HepG2 (cell line): ENCODE measurements around the gene ARFIP1. TPM values are rescaled to one million over a fixed set of nuclear protein-coding genes. Genes with fewer than 3 reads are reported as not detected.

Experiments used
- ATAC-seq: fragments of 200-7000 bp; cut with Tn5 transposase; 3 replicates; pipeline ENCODE4 v1.9.1; 2020; ENCODE audit warnings: mild to moderate bottlenecking, moderate library complexity
- BruUV-seq: library from RNA; stranded (reverse); fragments of 400-500 nt; replicated peaks from 2 replicates; lab custom pipeline; 2021; lab: Mats Ljungman, UMichigan
- CTCF ChIA-PET: fragments of 300-600 bp; formaldehyde crosslinking; extraction: SDS; loops from one replicate; lab custom pipeline; 2021; ENCODE audit warnings: low total read pairs, inconsistent platforms, low intra/inter-chr PET ratio; lab: Yijun Ruan, JAX
- POLR2A ChIA-PET: fragments of 350-600 bp; sonication (Branson Sonifier 250); formaldehyde crosslinking; loops from one replicate; lab custom pipeline; 2020; ENCODE audit warnings: antibody characterized with exemption, inconsistent platforms; lab: Yijun Ruan, JAX
- DNase-seq: peaks from one replicate; pipeline ENCODE4 v3.0.0-alpha.2; 2015; ENCODE audit warnings: low spot score
- FAIRE-seq: peaks from 3 replicates; lab custom pipeline; 2011; peaks lifted over from hg19 to GRCh38; lab: Jason Lieb, UNC
- H2AFZ ChIP-seq: one replicate; pipeline ENCODE4 v1.6.1; 2011; ENCODE audit warnings: low read length, inconsistent platforms
- H3K27ac ChIP-seq: fragments of 300-600 bp; 3 replicates; pipeline ENCODE4 v1.8.0; 2011; ENCODE audit warnings: mixed run types, mild to moderate bottlenecking, mixed read lengths, low read length, inconsistent platforms; ENCODE audit not compliant: insufficient read depth; ENCODE audit errors: extremely low read length
- H3K27me3 ChIP-seq, 2 experiments: fragments of 200-600 bp in 1 of 2; 2 replicates in 1 of 2; 3 replicates in 1 of 2; pipeline versions ENCODE4 v1.6.0 to v1.8.0; 2011; ENCODE audit warnings: low read length in 2 of 2, mild to moderate bottlenecking in 2 of 2, moderate library complexity in 2 of 2, inconsistent platforms in 1 of 2; ENCODE audit not compliant: insufficient read depth in 2 of 2, control insufficient read depth in 1 of 2
- H3K36me3 ChIP-seq, 2 experiments: fragments of 200-600 bp in 1 of 2; replicated peaks in 1 of 2; 2 replicates in 1 of 2; 3 replicates in 1 of 2; pipeline versions ENCODE4 v1.5.1 to v1.8.0; 2011; ENCODE audit warnings: low read length in 2 of 2, inconsistent platforms in 1 of 2; ENCODE audit not compliant: insufficient read depth in 2 of 2, control insufficient read depth in 1 of 2
- H3K4me1 ChIP-seq: 2 replicates; pipeline ENCODE4 v1.5.1; 2012; ENCODE audit warnings: low read length, inconsistent platforms; ENCODE audit not compliant: insufficient read depth
- H3K4me2 ChIP-seq: 2 replicates; pipeline ENCODE4 v1.6.0; 2011; ENCODE audit warnings: low read depth, low read length, inconsistent platforms
- H3K4me3 ChIP-seq, 3 experiments: fragments of 200-600 bp in 1 of 3; sonication (generic), shearing (Covaris generic) in 1 of 3; replicated peaks in 1 of 3; 2 replicates each; pipeline ENCODE4 v1.5.1; 2011 to 2016; ENCODE audit warnings: low read length in 3 of 3, inconsistent platforms in 2 of 3, low read depth in 2 of 3, mild to moderate bottlenecking in 2 of 3, control low read depth in 1 of 3, mixed read lengths in 1 of 3; ENCODE audit not compliant: insufficient read depth in 1 of 3
- H3K79me2 ChIP-seq: one replicate; pipeline ENCODE4 v1.6.1; 2011; ENCODE audit warnings: low read length, inconsistent platforms; ENCODE audit not compliant: insufficient read depth
- H3K9ac ChIP-seq: 2 replicates; pipeline ENCODE4 v1.6.0; 2011; ENCODE audit warnings: mild to moderate bottlenecking, low read depth, low read length, inconsistent platforms; ENCODE audit not compliant: insufficient read depth
- H3K9me3 ChIP-seq: 2 replicates; pipeline ENCODE4 v1.5.1; 2012; ENCODE audit warnings: mild to moderate bottlenecking, low read length
- H4K20me1 ChIP-seq: 2 replicates; pipeline ENCODE4 v1.6.0; 2011; ENCODE audit warnings: inconsistent platforms, mild to moderate bottlenecking, low read length, moderate library complexity; ENCODE audit not compliant: insufficient read depth
- BCL3 ChIP-seq: sonication (generic); formaldehyde crosslinking; IDR thresholded peaks from 2 replicates; pipeline ENCODE4 v1.5.1; 2020; ENCODE audit warnings: mild to moderate bottlenecking, missing genetic modification reagents, moderate library complexity
- FOXA3 ChIP-seq: IDR thresholded peaks from 2 replicates; pipeline ENCODE4 v1.6.1; 2016; ENCODE audit warnings: missing genetic modification reagents, missing compliant biosample characterization
- FOXP1 ChIP-seq, 2 experiments: fragments of 450-650 bp in 1 of 2; IDR thresholded peaks; 2 replicates each; pipeline ENCODE4 v1.6.1; 2017 to 2018; ENCODE audit warnings: antibody characterized with exemption in 1 of 2
- HES4 ChIP-seq: sonication (generic); formaldehyde crosslinking; IDR thresholded peaks from 2 replicates; pipeline ENCODE4 v1.9.0; 2021; ENCODE audit warnings: mild to moderate bottlenecking, missing genetic modification reagents, borderline replicate concordance
- IKZF1 ChIP-seq: fragments of 450-650 bp; IDR thresholded peaks from 2 replicates; pipeline ENCODE4 v1.7.1; 2016
- RARA ChIP-seq: IDR thresholded peaks from 2 replicates; pipeline ENCODE4 v1.6.1; 2016; ENCODE audit warnings: missing genetic modification reagents, missing compliant biosample characterization
- TEAD3 ChIP-seq: optimal IDR thresholded peaks from 2 replicates; pipeline ENCODE3; 2016; ENCODE audit warnings: borderline replicate concordance
- ZNF282 ChIP-seq: fragments of 450-650 bp; IDR thresholded peaks from 2 replicates; pipeline ENCODE4 v1.6.1; 2018; ENCODE audit not compliant: partially characterized antibody
- ZNF362 ChIP-seq: sonication (generic); formaldehyde crosslinking; IDR thresholded peaks from 2 replicates; pipeline ENCODE4 v1.4.0; 2020; ENCODE audit warnings: missing genetic modification reagents, mild to moderate bottlenecking, borderline replicate concordance
- ZNF484 ChIP-seq: sonication (generic); formaldehyde crosslinking; IDR thresholded peaks from 2 replicates; pipeline ENCODE4 v1.5.1; 2020; ENCODE audit warnings: mild to moderate bottlenecking, low read depth, missing genetic modification reagents, borderline replicate concordance
- ZNF576 ChIP-seq: sonication (generic); formaldehyde crosslinking; IDR thresholded peaks from 2 replicates; pipeline ENCODE4 v1.4.0; 2020; ENCODE audit warnings: mild to moderate bottlenecking, missing genetic modification reagents
- ZNF580 ChIP-seq: IDR thresholded peaks from 2 replicates; pipeline ENCODE4 v1.6.1; 2016; ENCODE audit warnings: low read depth, borderline replicate concordance
- ZNF687 ChIP-seq: sonication (generic); formaldehyde crosslinking; IDR thresholded peaks from 2 replicates; pipeline ENCODE4 v1.5.1; 2020; ENCODE audit warnings: mild to moderate bottlenecking, missing genetic modification reagents, moderate library complexity
- ZNF7 ChIP-seq: IDR thresholded peaks from 2 replicates; pipeline ENCODE4 v1.6.1; 2016; ENCODE audit warnings: missing biosample characterization, missing genetic modification reagents
- WGBS: methylation state at CpG from one replicate; pipeline ENCODE4 v1.1.6; 2017; ENCODE audit warnings: low lambda C conversion rate; 5-methylcytosine and 5-hydroxymethylcytosine counted together
- in situ Hi-C: cut with HindIII; loops from 2 replicates; pipeline ENCODE4 v1.10.0; 2017; ENCODE audit warnings: low pct_unique_long_range_greater_than_20kb; ENCODE audit not compliant: extremely low pct_ligation_motif_present
- intact Hi-C: fragments of 100-400 bp; cut with micrococcal nuclease; formaldehyde crosslinking; loops from one replicate; pipeline ENCODE4 v1.10.0; 2022; ENCODE audit not compliant: unreplicated experiment
- polyA plus RNA-seq, 8 experiments: library from polyadenylated mRNA; depleted of rRNA in 3 of 8; stranded (reverse) in 7 of 8; unstranded in 1 of 8; fragments of >200 nt; fragmentation: Illumina TruSeq in 4 of 8; extraction: Trizol in 4 of 8; gene quantifications; 2 replicates each; pipeline versions ENCODE4 v1.2.1 to v1.2.3, GENCODE V29; 2011 to 2016; ENCODE audit warnings: low read depth in 4 of 8, missing spikeins in 1 of 8, mixed read lengths in 1 of 8; ENCODE audit not compliant: insufficient read depth in 1 of 8
- total RNA-seq, 5 experiments: library from RNA; depleted of rRNA; stranded (reverse); fragments of >200 nt; fragmentation: Illumina TruSeq; extraction: Trizol; gene quantifications; 2 replicates each; pipeline ENCODE4 v1.2.3, GENCODE V29; 2016; ENCODE audit warnings: low read depth in 1 of 5

Gene ARFIP1
- total and polyA plus RNA-seq, 2 of the 13 experiments (the other 11 are each of a cell fraction or from before 2014, with no cell fraction given), result 9.9 to 27.7 TPM

GRCh38 chr4:152956650-152957436, 177.1 kb downstream of the ARFIP1 start:
- Histone ChIP-seq H3K9me3 (no peaks in the 10 kb centered on the region), H3K36me3 (no peaks in the 10 kb centered on the region), H3K9ac (no peak overlapping the region), H3K4me2 (peak overlapping the region; percentile 59), H3K27me3 (no peaks in the 10 kb centered on the region), H3K27ac (no peak overlapping the region), H4K20me1 (no peaks in the 10 kb centered on the region), H3K4me3 (peak overlapping the region in 1 of 3 experiments; percentile 36; a peak in 2 of 6 replicates), H2AFZ (no peak overlapping the region), H3K4me1 (peaks cover 38% of the 10 kb centered on the region), H3K79me2 (no peaks in the 10 kb centered on the region)
- ATAC-seq (peak; percentile 72), FAIRE-seq (no peak), DNase-seq (peak; percentile 18)
- WGBS, result 56% methylated on average over 9 of the region's 12 CpGs
- in situ Hi-C loops (no loop called here), intact Hi-C loops (loop anchor here (10.0 kb wide), 2 partner anchors 128 to 182 kb away; partner anchors contain the start of genes ARFIP1 and TIGD4)
- POLR2A ChIA-PET, result interaction anchor here (1.5 kb wide), 1 partner anchor 82 kb away, joined by 3 read pairs; no protein-coding TSS in a partner anchor
- CTCF ChIA-PET, result no interaction called here
- no TSS peak for BruUV-seq
- TF ChIP-seq FOXA3 (peak; percentile 85), ZNF576 (CRISPR knock-in tag) (no peak), ZNF484 (CRISPR knock-in tag) (no peak), ZNF362 (CRISPR knock-in tag) (no peak), HES4 (CRISPR knock-in tag) (no peak), TEAD3 (CRISPR knock-in tag) (peak; percentile 54), ZNF580 (CRISPR knock-in tag) (no peak), RARA (CRISPR knock-in tag) (peak; percentile 39; the same call in 1 of the 2 replicates), IKZF1 (no peak), FOXP1 (IDR thresholded peaks at IDR 0.05) (no peak), FOXP1 (CRISPR knock-in tag; IDR thresholded peaks at IDR 0.05) (0 out of 2 replicates have a peak, but pooled peaks have one; percentile 11), ZNF7 (no peak), BCL3 (CRISPR knock-in tag) (peak; percentile 26; the same call in 1 of the 2 replicates), ZNF282 (no peak), ZNF687 (CRISPR knock-in tag) (peak; percentile 29)
